Esophagus squamous epithelium (tissue), 5 donors: ENCODE data around the gene EMC8. TPM values are rescaled to one million over a fixed set of nuclear protein-coding genes. Genes with fewer than 3 reads are reported as not detected.

Experiments
- DNase-seq: peaks from one replicate; lab custom pipeline; 2025; lab: John Stamatoyannopoulos, UW
- H3K27ac ChIP-seq, 4 donors: fragments of 200-600 bp; sonication (generic); one replicate each; pipeline ENCODE4 v1.5.1; 2016 to 2019; ENCODE audit warnings: mild to moderate bottlenecking in 1 of 4
- H3K27me3 ChIP-seq, 4 donors: fragments of 200-600 bp; sonication (generic); 1 replicate in 3 of 4; 2 replicates in 1 of 4; pipeline versions ENCODE4 v1.5.1 to v1.6.0; 2017 to 2021; ENCODE audit warnings: antibody characterized with exemption in 1 of 4
- H3K36me3 ChIP-seq, 3 donors: fragments of 200-600 bp; sonication (generic); one replicate each; pipeline ENCODE4 v1.5.1; 2016 to 2019
- H3K4me1 ChIP-seq, 3 donors: fragments of 200-600 bp; sonication (generic); one replicate each; pipeline ENCODE4 v1.5.1; 2017 to 2019
- H3K4me3 ChIP-seq, 4 donors: fragments of 200-600 bp; sonication (generic); 1 replicate in 3 of 4; 2 replicates in 1 of 4; pipeline ENCODE4 v1.5.1; 2016 to 2019; ENCODE audit warnings: mild to moderate bottlenecking in 2 of 4, moderate library complexity in 1 of 4
- H3K9me3 ChIP-seq, 3 donors: fragments of 200-600 bp; sonication (generic); one replicate each; pipeline ENCODE4 v1.5.1; 2016 to 2019
- POLR2A ChIP-seq, 4 donors: fragments of 450-650 bp; IDR thresholded peaks; one replicate each; pipeline ENCODE4 v1.6.1; 2017; ENCODE audit warnings: antibody characterized with exemption in 4 of 4, mild to moderate bottlenecking in 4 of 4, moderate library complexity in 3 of 4
- WGBS, 2 donors: methylation state at CpG; one replicate each; pipeline ENCODE4 v1.1.5; 2018; 5-methylcytosine and 5-hydroxymethylcytosine counted together
- intact Hi-C: fragments of 100-400 bp; cut with DNase I; formaldehyde crosslinking; loops from one replicate; pipeline ENCODE4 v1.15.0; 2022
- total RNA-seq, 4 donors: library from RNA; depleted of rRNA; stranded (reverse); fragments of >200 nt; gene quantifications; one replicate each; pipeline ENCODE4 v1.1.0, GENCODE V29; 2016
- TF ChIP-seq, protein P1 (sequence below), 6 experiments: fragments of 450-650 bp in 4 of 6; fragments of 200-600 bp in 2 of 6; sonication (generic) in 2 of 6; IDR thresholded peaks; one replicate each; pipeline ENCODE4 v1.5.1; 2016 to 2019; ENCODE audit warnings: antibody characterized with exemption in 6 of 6, mild to moderate bottlenecking in 4 of 6, moderate library complexity in 4 of 6
- donor health status: DM: yes; HTN: yes; CAD: no.

Gene EMC8
- total RNA-seq, 4 donors from 2014 or later, result 18.7 to 32.4 (median 23.9) TPM

DNA sequence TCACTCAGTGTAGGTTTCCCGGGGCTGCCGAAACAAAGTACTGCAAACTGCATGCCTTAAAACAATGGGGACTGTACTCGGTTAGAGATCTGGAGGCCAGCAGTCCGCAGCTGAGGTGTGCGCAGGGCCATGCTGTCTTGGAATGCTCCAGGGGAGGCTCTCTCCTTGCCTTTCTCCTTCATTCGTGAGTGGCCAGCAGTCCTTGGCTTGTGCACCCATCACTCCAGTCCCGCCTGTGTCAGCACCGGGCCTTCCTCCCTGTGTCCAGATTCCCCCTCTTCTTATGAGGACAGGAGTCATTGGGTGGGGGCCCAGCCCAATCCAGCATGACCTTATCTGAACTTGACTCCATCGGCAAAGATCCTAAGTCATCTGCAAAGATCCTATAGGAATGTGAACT is 43.5 kb upstream of the EMC8 start:
- no peak overlapping the region for H3K27ac ChIP-seq
- no peak for DNase-seq
- H3K4me1 ChIP-seq, result no peaks in the 10 kb centered on the region
- no peaks in the 10 kb centered on the region for H3K9me3 ChIP-seq
- H3K4me3 ChIP-seq, result no peak overlapping the region
- TF ChIP-seq, protein P1, sequence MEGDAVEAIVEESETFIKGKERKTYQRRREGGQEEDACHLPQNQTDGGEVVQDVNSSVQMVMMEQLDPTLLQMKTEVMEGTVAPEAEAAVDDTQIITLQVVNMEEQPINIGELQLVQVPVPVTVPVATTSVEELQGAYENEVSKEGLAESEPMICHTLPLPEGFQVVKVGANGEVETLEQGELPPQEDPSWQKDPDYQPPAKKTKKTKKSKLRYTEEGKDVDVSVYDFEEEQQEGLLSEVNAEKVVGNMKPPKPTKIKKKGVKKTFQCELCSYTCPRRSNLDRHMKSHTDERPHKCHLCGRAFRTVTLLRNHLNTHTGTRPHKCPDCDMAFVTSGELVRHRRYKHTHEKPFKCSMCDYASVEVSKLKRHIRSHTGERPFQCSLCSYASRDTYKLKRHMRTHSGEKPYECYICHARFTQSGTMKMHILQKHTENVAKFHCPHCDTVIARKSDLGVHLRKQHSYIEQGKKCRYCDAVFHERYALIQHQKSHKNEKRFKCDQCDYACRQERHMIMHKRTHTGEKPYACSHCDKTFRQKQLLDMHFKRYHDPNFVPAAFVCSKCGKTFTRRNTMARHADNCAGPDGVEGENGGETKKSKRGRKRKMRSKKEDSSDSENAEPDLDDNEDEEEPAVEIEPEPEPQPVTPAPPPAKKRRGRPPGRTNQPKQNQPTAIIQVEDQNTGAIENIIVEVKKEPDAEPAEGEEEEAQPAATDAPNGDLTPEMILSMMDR (IDR thresholded peaks at IDR 0.05), result no peak
- TF ChIP-seq POLR2A (IDR thresholded peaks at IDR 0.05), result no peak
- no peaks in the 10 kb centered on the region for H3K36me3 ChIP-seq
- 84 to 90% methylated on average over 6 to 9 of the region's 9 CpGs for WGBS, 2 donors
- intact Hi-C loops, result no loop called here
- peaks cover 0 to 66% (median 3%) of the 10 kb centered on the region in 4 donors for H3K27me3 ChIP-seq

DNA sequence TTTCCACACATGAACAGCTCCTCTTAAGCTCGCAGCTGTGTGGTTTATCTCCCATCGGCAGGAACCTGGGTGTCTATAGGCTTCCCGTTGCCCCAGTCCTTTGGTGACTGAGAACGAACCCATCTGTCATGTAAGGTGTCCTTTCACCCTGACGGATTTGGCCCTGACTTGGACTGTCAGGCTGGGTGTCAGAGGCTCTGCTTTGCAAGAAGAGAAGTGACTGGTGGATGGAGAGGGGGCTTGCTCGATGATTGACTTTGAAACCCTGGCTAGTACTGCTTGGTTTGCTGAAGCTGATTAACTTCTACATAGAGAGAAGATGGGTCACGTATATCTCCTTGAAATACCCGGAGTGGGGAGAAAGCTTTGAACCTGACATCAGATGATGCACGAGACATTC is 43.1 kb upstream of the EMC8 start:
- H3K36me3 ChIP-seq, result no peaks in the 10 kb centered on the region
- intact Hi-C loops, result no loop called here
- no peaks in the 10 kb centered on the region for H3K4me1 ChIP-seq
- no peak overlapping the region for H3K4me3 ChIP-seq
- DNase-seq, result no peak
- TF ChIP-seq POLR2A (IDR thresholded peaks at IDR 0.05), result no peak
- TF ChIP-seq, protein P1 (IDR thresholded peaks at IDR 0.05), result no peak
- no peaks in the 10 kb centered on the region for H3K9me3 ChIP-seq
- H3K27ac ChIP-seq, result no peak overlapping the region
- WGBS, 2 donors, result 80 to 88% methylated on average over 7 to 9 of the region's 9 CpGs
- peaks cover 0 to 66% (median 3%) of the 10 kb centered on the region in 4 donors for H3K27me3 ChIP-seq

DNA sequence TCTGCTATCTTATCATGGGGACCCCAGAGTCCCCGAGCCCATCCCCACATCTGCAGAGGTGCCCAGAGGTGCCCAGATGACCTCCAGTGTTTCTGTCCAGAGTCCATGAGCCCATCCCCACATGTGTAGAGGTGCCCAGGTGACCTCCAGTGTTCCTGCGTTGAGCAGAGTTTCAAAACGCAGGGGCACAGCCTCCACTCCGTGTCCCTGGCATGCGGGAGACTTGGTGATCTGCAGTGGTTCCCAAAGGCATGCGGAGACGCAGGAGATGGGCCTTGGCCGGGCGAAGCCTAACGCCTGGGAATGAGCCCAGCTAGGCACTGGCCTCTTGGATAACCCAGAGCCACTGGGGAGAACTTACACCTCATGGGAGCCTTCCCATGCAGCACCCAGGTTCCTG is 41.5 kb upstream of the EMC8 start:
- Histone ChIP-seq H3K4me3 (no peak overlapping the region), H3K4me1 (no peaks in the 10 kb centered on the region), H3K9me3 (no peaks in the 10 kb centered on the region), H3K36me3 (no peaks in the 10 kb centered on the region), H3K27ac (no peak overlapping the region), H3K27me3 (peaks cover 0 to 67% (median 0%) of the 10 kb centered on the region in 4 donors)
- DNase-seq, result no peak
- intact Hi-C loops, result no loop called here
- TF ChIP-seq, protein P1 (IDR thresholded peaks at IDR 0.05), result no peak
- TF ChIP-seq POLR2A (IDR thresholded peaks at IDR 0.05), result no peak
- WGBS, 2 donors, result 92 to 95% methylated on average over 7 to 10 of the region's 10 CpGs

DNA sequence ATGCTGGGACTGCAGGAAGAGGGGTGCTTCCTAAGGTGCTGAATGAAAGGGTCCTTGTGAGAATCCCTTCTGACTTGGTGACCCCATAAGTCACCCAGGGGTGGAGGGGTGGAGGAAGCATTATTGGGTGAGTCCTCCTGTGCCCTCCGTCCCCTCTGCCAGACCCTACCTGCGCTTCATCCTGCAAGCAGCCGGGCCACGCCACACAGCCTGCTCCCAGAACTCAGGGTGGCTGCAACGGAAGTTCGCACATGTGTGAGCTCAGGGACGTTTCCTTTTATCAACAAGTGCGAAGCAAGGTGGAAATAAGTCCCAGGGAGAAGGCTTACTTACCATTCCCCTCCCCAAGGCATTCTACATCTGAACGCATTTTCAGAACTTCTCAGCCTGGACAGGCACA is 41.1 kb upstream of the EMC8 start:
- no peak overlapping the region for H3K27ac ChIP-seq
- WGBS, 2 donors, result 84 to 89% methylated on average over 8 of the region's 9 CpGs
- H3K4me1 ChIP-seq, result no peaks in the 10 kb centered on the region
- no peak for TF ChIP-seq POLR2A (IDR thresholded peaks at IDR 0.05)
- TF ChIP-seq, protein P1 (IDR thresholded peaks at IDR 0.05), result no peak
- H3K9me3 ChIP-seq, result no peaks in the 10 kb centered on the region
- no peak overlapping the region for H3K4me3 ChIP-seq
- H3K27me3 ChIP-seq, result peaks cover 0 to 69% (median 0%) of the 10 kb centered on the region in 4 donors
- no peak for DNase-seq
- intact Hi-C loops, result no loop called here
- no peaks in the 10 kb centered on the region for H3K36me3 ChIP-seq

DNA sequence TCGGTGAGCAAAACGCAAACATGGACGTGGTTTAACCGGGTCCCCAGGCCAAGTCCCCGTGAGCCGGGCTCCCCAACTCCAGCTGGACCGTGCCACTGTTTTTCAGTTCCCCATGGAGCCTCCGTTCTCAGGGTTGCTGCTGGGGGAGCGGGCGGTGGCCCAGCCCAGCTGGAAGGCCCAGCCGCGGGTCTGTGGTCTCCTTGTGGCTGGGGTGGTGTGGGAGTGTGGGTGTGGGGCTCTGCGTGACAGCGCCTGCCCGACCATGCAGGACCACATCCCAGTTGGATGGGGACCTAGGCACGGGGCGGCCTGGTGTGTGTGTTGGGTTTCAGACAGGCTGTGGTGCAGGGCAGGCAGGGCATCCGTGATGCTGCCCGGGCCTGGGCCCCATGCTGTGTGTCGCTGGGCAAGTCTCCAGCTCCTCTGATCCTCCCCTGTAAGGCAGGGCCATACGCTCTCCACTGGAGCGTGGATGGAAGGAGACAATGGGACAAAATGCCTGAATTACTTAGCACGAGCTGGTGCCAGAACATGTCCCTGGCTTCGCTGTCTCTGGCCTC is 40.4 kb upstream of the EMC8 start:
- Histone ChIP-seq H3K27me3 (peaks cover 0 to 69% (median 0%) of the 10 kb centered on the region in 4 donors), H3K9me3 (no peaks in the 10 kb centered on the region), H3K27ac (no peak overlapping the region), H3K4me3 (no peak overlapping the region), H3K4me1 (no peaks in the 10 kb centered on the region), H3K36me3 (no peaks in the 10 kb centered on the region)
- 65 to 92% methylated on average over 6 of the region's 24 CpGs for whole genome bisulfite sequencing, 2 donors
- TF ChIP-seq POLR2A (IDR thresholded peaks at IDR 0.05), result no peak
- intact Hi-C loops, result no loop called here
- no peak for DNase-seq
